Cerebellar nuclear complex (tissue), 1 donor: ENCODE data around the gene MAMLD1.

ENCODE experiments used
- DNase-seq, 2 experiments: peaks; one replicate each; lab custom pipeline; 2025; lab: John Stamatoyannopoulos, UW

Gene MAMLD1

DNA sequence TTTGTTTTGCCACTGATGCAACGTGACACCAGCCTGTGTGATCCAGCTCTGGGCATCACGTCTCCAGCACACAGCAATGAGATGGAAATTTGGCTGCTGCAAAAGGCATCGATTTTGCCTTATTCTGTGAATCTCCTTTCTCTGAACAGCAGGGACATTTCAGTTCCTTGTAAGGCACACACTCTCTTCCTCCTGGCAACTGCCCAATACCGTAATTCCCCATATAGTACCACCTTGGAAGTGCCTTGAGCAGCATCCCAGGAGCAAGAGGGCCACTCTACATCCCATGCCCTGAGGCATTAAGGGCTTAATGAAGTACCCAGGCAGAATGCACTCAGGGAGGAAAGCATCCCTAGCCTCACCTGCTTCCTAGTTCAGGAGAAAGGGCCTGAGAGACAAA, 10.5 kb upstream of the MAMLD1 start:
- no peak for DNase-seq

DNA sequence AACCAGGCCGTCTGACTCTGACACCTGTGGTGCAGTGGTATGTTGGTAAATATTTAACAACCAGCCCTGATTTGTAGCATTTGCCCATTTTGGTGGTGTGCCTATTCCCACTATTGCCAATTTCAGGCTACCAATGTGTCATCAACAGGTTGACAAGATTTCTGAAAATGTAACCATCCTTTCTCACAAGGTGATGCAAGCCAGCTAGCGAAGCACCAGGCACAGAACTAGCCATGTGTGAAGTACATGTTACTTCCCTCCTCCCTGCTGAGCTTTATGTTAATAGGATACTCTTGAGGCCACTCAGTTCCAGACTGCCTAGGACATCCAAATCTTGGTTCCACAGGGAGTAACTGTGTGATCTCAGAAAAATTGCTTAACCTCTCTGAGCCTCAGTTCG, 7.2 kb upstream of the MAMLD1 start:
- no peak for DNase-seq

GRCh38 chrX:150357790-150358189, 5.3 kb upstream of the MAMLD1 start:
- no peak for DNase-seq

GRCh38 chrX:150358651-150359050, 4.5 kb upstream of the MAMLD1 start:
- no peak for DNase-seq

DNA sequence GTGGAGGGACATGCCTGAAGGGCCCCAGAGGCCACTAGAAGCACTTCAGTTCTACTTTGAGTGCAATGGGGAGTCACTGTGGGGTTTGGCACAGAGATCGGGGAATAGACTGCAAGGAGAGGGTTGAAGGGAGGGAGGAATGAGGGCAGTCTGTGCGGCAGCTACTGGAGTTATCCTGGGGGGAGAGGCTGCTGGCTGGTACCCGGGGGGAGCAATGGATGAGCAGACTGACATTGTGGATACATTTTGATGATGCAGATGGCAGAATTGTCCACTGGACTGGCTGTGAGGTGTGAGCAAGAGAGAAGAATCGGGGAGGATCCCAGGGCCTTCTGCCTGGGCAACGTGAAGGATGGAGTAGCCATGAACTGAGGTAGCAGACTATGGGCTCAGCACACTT, 2.8 kb upstream of the MAMLD1 start:
- no peak for DNase-seq

DNA sequence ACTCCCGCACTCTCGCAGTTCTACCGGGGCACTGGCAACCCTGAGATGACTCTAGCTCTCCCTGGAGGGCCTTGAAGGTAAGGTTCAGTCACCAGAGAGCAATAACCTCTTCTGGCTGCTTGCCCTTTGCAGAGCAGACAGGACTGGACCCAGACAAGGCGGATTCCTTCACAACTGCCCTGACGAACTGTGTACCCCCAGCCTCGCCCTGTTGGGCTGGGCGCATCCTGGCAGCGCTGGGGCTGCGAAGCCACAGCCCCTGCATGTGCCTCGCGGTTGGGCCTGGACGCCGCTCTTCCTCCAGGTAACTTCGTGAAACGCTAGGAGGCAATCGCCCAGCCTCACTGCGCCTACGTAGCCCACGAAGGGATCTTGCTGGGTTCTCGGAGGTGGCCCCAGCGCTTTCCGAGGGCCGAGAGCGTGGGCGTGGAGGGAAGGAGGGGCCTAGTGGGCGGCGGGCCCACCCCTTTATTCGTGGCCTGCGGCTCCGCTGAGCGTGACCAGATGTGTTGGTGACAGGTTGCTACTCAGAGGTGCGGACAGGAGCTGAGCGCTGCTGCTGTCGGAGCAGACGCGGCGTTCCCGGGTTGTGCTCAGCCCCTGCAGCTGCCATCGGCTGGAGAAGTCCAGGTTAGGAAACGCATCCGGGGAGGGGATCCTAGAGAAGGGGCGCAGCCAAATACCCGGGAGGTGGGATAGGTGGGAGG, 1.9 kb upstream of the MAMLD1 start:
- no peak for DNase-seq

DNA sequence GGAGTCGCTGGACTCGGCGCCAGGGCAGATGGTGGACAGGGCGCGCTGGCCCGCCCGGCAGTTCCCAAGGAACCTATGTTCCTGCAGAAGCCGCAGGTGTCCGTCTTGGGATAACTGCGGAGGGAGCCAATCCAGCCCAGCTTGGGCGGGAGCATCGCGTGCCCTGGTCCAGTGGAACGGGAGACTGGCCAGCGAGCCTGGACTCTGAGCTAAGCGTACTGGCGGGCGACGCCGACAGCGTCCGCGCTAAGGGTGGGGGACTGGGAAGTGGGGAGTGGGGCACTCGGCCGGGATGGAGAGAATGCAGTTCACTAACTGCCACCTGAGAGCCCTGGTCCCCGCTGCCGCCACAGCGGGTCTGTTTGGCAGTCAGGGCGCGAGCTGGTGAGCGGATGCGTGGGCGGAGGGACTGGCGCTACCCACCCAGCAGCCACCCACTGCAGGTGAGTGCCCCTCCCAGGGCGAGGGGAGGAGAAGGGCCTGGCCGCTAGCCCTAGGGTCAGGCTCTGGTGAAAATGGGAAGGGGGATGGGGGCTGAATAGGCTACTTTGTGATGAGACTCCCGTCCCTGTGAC, 1.3 kb upstream of the MAMLD1 start:
- DNase-seq, result no peak

DNA sequence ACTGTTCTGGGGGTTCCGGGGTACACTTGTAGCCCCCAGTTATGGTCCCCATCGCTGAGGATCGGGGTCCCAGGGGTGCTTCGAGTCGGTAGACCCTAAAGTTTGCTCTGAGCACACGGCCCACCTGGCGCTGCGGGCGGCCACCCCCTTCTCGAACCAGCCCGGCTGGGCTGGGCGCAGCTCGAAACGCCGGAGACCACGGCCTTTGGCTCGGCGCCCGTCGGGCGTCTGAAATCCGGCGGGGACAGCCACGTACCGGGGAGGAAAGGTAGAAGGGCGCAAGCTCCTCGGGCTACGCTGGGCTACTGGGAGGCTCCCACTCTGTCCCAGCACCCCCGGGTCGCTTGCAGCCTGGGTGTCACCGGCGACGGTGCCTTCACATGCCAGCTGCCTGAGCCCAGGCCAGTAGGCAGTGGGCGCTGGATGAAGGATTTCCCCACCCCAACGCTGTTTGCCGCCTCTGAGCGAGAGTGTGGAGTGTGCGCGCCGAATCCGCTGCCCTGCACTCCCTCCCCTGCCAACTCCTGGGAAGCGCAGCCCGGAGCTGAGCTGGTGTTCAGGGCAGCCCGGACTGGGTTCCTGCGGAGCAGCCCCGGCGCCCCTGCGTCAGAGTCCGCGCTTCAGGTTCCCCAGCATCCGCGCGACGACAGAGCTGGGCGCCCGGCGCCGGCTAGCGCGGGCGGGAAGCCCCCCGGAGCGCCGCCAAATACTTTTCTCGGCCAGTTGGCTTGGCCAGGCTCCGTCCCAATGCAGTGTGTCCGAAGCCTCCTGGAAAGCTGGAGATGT, 637 bp downstream of the MAMLD1 start:
- DNase-seq, result no peak

DNA sequence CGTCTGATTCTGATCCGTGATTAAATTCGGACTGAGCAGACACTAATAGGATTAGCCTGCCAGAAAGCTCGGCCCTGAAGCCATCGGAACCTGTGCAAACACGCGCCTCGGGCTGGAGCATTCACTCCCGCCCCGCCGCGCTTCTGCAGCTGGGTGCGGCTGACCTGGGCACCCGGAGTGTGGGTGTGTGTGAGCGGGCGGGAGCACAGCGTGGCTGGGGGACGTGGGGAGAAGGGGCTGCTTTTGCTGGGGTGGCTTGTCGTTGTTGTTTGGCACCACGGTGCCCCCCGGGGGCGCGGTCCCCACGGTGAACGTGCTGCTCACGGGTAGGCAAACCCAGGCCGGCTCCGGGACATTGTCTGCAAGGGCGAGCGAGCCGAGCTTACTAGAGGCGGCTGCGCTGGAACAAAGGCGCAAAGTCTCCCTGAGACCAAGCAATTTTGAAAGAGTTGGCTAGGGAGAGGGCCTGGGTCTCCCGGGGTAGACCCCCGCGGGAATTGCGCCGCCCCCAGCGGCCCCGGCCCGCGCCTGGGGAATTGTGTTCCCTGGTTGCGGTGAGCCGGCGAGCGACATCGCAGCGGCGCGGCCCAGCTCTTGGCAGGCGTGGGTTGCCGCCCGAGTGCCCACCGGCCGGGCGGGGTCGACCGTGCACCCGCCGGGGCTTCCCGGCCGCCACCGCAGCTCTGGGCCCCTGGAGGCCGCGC, 1.4 kb downstream of the MAMLD1 start:
- no peak for DNase-seq

DNA sequence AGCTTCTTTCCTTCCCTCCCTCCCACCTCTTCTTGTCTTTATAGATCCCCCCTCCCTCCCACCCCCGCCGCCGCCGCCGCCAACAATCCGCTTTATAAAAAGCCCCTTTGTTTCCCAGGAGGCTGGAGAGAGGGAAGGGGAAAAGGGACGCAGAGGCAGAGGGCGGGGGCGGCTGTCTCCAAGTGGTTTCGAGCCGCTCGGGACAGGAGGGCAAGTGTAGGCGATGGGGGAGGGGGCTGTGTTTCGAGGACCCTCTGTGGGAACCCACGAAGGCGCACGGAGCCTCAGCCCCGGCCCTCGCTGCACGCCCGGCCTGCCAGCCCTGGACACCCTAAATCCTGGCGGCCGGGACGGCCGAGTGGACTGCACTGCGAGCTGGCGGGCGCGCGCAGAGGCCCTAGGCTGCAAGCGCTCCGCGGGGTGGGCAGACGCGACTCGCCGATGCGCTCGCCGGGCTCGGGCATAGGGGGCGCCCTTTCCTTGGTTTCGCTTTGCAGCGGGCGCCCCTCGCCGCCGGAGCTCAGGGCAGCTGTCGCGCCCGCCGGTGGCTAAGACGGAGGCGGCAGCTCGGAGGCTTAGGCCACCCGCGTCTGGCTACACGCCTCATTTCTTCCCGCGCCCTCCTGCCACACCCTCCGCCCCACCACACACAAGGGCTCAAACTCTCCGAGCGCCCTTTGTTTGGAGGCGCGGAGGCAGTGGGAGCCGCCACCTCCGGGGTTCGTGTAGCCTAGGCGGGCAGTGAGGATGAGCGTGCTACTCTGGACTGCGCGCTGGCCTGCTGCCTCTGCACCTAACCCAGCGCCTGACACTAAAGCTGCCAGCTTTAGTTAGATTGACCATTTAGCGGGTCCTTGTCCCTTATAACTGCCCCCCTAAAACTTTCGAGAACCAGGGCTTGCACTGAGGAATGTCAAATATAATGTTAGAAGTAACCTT, 2.2 kb downstream of the MAMLD1 start:
- DNase-seq, result no peak

- no peak for DNase-seq
Observed at GRCh38 chrX:150365990-150366911, 3.1 kb downstream of the MAMLD1 start.

DNA sequence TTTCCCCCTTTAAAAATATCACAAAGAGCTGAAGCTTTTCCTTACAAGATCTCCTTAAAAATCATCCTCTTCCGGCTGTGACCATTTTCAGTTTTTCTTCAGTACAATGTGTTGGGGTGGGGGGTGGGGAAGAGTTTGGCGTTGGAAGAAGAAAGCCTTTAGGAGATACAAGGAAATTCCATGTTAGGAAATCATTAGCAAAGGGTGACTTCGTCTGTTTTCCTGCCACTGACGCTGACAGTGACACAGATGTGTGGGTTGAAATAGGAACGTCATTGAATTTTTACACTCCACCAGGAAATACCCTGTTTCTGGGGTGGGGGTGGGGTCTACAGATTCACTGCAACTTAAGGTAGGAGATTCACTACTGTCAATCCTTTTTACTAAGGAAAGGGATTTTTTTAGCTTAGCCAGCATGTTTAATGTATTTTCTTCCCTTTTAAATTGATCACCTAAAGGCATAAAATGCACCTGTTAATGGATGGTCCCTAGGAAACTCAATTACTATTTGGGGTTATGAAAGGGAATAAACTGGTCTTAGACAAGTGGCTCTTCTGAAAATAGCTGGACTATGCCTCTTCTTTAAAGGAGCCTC, 3.9 kb downstream of the MAMLD1 start:
- no peak for DNase-seq

GRCh38 chrX:150370589-150371312, 7.6 kb downstream of the MAMLD1 start:
- DNase-seq, result no peak

GRCh38 chrX:150371877-150372276, 8.8 kb downstream of the MAMLD1 start:
- DNase-seq, result no peak

- DNase-seq, result no peak
Observed at GRCh38 chrX:150372280-150372679, 9.2 kb downstream of the MAMLD1 start.

GRCh38 chrX:150372756-150373155, 9.6 kb downstream of the MAMLD1 start:
- DNase-seq, result no peak

DNA sequence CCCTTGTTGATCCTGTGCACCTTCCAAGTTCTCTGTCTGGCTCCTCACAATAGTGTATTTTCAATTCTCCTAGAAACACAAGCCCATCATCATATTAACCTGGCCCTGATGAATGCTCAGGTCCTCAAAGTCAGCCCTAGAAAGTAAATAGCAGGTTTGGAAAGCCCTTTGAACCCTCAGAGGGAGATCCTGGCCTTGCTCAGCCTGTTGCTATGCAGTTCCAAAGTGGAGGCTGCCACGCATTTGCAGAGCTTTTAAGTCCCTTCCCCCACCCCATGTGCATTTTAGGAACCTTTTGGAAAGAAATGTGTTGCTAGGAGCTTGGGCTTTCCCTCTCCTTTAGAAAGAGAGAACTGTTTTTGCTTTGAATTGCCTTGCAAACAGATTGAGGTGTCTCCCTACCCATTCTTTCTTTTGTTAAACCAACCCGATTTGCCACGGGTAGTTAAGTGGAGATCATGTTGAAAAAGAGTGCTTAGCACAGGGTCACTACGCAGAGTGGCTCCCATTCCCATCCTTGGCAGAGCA, 12.2 kb downstream of the MAMLD1 start:
- DNase-seq, result no peak

GRCh38 chrX:150377005-150377404, 13.9 kb downstream of the MAMLD1 start:
- DNase-seq, result no peak

GRCh38 chrX:150405006-150405405, 41.9 kb downstream of the MAMLD1 start:
- DNase-seq, result no peak
